GM12873 (cell line): ENCODE data around the gene EYS.

Experiments
- TF ChIP-seq, protein P1 (sequence below): IDR thresholded peaks from 2 replicates; pipeline ENCODE4 v1.5.1; 2012; ENCODE audit warnings: low read depth, mild to moderate bottlenecking, moderate library complexity, low read length, control low read depth; ENCODE audit not compliant: insufficient read depth; ENCODE audit errors: missing control alignments

Gene EYS

DNA sequence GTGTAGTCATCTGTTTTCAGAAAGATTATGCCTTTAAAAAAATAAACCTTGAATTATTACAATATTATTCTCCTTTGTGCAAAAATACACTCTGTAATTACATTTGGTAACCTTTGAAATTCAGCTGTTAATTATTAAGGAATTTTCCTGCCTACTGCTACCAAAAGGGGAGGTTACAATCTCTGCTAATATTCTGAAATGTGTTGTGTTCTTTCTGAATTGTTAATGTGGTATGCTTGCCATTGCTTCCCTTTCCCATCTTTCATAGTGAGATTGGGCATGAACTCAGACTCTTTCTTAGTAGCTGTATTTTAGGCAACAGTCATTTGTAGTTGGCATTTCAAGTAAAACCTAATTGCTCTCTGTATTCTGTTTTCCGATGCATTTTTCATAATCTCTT, 1998.4 kb downstream of the EYS start:
- TF ChIP-seq, protein P1, sequence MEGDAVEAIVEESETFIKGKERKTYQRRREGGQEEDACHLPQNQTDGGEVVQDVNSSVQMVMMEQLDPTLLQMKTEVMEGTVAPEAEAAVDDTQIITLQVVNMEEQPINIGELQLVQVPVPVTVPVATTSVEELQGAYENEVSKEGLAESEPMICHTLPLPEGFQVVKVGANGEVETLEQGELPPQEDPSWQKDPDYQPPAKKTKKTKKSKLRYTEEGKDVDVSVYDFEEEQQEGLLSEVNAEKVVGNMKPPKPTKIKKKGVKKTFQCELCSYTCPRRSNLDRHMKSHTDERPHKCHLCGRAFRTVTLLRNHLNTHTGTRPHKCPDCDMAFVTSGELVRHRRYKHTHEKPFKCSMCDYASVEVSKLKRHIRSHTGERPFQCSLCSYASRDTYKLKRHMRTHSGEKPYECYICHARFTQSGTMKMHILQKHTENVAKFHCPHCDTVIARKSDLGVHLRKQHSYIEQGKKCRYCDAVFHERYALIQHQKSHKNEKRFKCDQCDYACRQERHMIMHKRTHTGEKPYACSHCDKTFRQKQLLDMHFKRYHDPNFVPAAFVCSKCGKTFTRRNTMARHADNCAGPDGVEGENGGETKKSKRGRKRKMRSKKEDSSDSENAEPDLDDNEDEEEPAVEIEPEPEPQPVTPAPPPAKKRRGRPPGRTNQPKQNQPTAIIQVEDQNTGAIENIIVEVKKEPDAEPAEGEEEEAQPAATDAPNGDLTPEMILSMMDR, result no peak

DNA sequence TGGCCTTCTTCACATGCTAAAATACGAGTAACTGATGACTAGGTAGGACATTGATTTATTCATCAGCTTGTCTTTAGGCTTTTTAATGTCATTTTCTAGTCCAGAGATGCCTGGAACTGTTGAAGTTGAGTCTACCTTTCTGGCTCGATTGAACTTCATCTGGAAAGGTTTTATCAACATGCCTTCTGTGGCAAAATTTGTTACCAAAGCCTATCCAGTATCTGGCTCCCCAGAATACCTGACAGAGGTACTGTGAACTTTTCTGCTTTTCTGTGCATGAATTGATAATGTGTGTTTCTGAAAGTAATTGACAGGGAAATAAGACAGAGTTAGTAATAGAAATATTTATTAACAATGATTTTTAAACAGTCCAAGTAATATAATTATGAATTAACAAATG, 2000.4 kb downstream of the EYS start:
- TF ChIP-seq, protein P1, result no peak

DNA sequence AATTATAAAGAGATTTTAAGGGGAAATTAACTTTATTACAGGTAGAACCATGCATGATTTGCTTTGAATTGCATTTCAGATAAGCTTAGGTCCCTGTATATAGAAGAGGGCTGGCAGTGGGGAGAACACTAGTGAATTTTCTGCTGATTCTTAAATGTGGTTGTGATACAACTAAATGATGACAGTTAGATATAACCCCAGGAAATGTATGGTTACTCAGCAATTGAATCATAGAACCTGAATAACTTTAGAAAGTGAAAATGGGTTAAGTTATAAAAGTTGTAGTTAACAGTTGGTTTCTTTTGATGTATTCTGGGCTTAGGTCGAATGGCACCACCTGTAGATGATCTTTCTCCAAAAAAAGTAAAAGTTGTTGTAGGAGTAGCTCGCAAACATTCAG, 2001.3 kb downstream of the EYS start:
- TF ChIP-seq, protein P1, result no peak

DNA sequence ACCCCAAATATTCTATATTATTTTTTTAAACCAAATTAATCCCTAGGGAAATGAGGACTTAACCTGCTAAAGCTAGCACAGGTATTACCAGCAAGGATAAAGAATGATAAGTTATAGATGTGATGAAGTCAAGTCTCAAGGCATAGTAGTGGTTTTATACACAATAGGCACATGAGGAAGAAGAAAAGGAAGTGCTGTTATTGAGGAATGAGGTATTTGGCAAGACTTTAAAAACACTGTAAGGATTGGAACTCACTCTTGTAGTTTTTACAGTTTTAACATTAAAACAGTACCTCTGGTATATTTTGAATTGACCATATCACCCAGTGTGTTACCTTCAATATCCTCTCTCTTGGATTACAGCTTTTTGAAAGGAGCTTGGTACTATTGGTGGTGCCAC, 2016.8 kb downstream of the EYS start:
- TF ChIP-seq, protein P1, result no peak

DNA sequence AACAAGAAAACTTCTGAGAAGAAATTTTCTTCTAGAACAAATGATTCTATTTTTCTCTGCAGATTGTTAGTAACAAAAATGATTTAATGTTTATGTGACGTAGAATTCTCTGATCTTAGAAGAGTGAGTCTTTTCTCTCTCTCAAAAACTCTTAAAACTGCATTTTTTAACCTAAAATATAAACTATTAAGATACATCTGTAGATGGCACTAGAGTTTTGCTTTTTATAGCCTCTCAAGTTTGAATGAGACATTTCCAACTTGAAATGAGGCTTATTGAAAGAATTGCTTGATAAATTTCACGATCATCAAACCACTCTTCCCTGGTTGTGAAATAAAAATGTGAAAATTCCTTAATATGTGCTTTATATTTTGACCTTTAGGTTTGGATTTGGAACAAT, 2017.6 kb downstream of the EYS start:
- TF ChIP-seq, protein P1, result no peak

DNA sequence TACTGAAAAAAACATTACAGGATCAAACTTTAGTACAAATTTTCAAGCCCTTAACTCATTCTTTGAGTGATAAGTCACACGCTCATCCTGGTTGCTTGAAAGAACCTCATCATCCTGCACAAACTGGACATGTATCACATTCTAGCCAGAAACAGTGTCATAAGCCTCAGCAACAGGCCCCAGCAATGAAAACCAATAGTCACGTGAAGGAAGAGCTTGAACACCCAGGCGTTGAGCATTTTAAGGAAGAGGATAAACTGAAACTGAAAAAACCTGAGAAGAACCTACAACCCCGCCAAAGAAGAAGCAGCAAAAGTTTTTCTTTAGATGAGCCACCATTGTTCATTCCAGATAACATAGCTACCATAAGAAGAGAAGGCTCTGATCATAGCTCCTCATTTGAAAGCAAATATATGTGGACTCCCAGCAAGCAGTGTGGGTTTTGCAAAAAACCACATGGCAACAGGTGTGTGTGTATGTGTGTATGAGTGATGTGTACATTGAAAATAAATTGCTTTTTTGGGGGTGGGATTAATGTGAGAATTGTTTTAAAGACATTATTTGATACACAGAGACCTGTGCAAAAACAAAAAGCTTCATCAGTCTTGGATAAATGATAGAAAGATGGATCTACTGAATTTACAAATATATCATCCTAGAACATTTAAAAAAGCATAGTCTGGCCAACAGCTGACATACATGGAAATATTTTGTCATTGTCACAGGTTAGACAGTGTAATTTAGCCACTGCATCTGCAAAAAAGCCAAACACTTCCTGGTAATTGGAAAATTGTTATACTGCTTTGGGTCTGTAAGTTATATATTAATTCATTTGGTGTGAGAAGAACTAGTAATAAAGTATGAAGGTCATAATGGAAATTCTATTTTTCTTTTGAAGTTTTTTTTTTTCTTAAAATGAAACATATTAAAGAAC, 2021.3 kb downstream of the EYS start:
- TF ChIP-seq, protein P1, result no peak

DNA sequence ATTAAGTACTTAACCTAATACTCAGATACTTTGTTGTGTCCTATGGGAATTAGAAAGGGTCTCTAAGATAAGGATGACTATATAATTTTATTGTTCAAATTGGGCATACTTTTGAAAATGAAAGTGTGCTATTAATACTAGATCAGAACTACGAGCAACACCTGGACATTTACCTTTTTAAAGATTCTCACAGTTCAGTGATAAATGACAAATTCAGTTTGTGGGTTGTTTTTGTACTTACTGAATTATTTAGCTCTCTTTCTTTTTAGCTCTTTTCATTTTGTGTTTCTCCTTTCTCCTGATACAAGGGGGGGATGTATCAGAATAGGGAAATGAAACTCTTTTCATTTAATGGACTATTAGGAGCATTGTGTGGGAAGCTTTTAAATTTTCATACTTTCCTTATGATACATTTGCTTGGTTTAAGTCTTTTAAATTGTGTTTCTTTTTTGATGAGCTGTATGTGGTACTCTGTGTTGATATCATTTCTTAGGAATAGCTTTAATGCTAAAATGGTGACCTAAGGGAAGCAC, 2023.9 kb downstream of the EYS start:
- TF ChIP-seq, protein P1, result no peak
